WTC11 (cell line): Measurements from ENCODE around the gene GNPDA2.

Experiments used
- ARID4B ChIP-seq: sonication (generic); formaldehyde crosslinking; IDR thresholded peaks from 2 replicates; pipeline ENCODE4 v1.8.0; 2023; ENCODE audit warnings: missing genetic modification reagents, mild to moderate bottlenecking, borderline replicate concordance
- ATF2 ChIP-seq: sonication (generic); formaldehyde crosslinking; IDR thresholded peaks from 2 replicates; pipeline ENCODE4 v1.8.1; 2022; ENCODE audit warnings: low read depth, missing genetic modification reagents, borderline replicate concordance
- ATF3 ChIP-seq: sonication (generic); formaldehyde crosslinking; conservative IDR thresholded peaks from 2 replicates; pipeline ENCODE4 v1.8.1; 2022; ENCODE audit warnings: mild to moderate bottlenecking, missing genetic modification reagents
- CREB1 ChIP-seq: sonication (generic); formaldehyde crosslinking; IDR thresholded peaks from 2 replicates; pipeline ENCODE4 v1.8.0; 2023; ENCODE audit warnings: mild to moderate bottlenecking, missing genetic modification reagents
- CREM ChIP-seq: sonication (generic); formaldehyde crosslinking; IDR thresholded peaks from 2 replicates; pipeline ENCODE4 v1.8.1; 2022; ENCODE audit warnings: mild to moderate bottlenecking, missing genetic modification reagents, moderate library complexity
- CTCF ChIP-seq: fragments of 200-600 bp; IDR thresholded peaks from 2 replicates; pipeline ENCODE4 v1.8.0; 2022; ENCODE audit warnings: antibody characterized with exemption
- E2F4 ChIP-seq: sonication (generic); formaldehyde crosslinking; IDR thresholded peaks from 2 replicates; pipeline ENCODE4 v1.8.1; 2022; ENCODE audit warnings: low read depth, mild to moderate bottlenecking, moderate library complexity, missing genetic modification reagents, borderline replicate concordance
- GABPB1 ChIP-seq: sonication (generic); formaldehyde crosslinking; IDR thresholded peaks from 2 replicates; pipeline ENCODE4 v1.8.1; 2023; ENCODE audit warnings: mild to moderate bottlenecking, missing genetic modification reagents
- HMGXB4 ChIP-seq: sonication (generic); formaldehyde crosslinking; IDR thresholded peaks from 2 replicates; pipeline ENCODE4 v1.8.1; 2023; ENCODE audit warnings: mild to moderate bottlenecking, moderate library complexity, missing genetic modification reagents
- IRF2 ChIP-seq: sonication (generic); formaldehyde crosslinking; IDR thresholded peaks from 2 replicates; pipeline ENCODE4 v1.8.0; 2022; ENCODE audit warnings: low read depth, missing genetic modification reagents, borderline replicate concordance
- MLX ChIP-seq: sonication (generic); formaldehyde crosslinking; IDR thresholded peaks from 2 replicates; pipeline ENCODE4 v1.8.1; 2023; ENCODE audit warnings: mild to moderate bottlenecking, missing genetic modification reagents, moderate library complexity
- RELA ChIP-seq: sonication (generic); formaldehyde crosslinking; IDR thresholded peaks from 2 replicates; pipeline ENCODE4 v1.8.1; 2022; ENCODE audit warnings: missing genetic modification reagents, mild to moderate bottlenecking, borderline replicate concordance
- TP53 ChIP-seq: sonication (generic); formaldehyde crosslinking; IDR thresholded peaks from 2 replicates; pipeline ENCODE4 v1.8.1; 2023; ENCODE audit warnings: mild to moderate bottlenecking, missing genetic modification reagents
- ZNF512 ChIP-seq: sonication (generic); formaldehyde crosslinking; IDR thresholded peaks from 2 replicates; pipeline ENCODE4 v1.8.1; 2022; ENCODE audit warnings: missing genetic modification reagents, borderline replicate concordance

GRCh38 chr4:44679060-44679459, 47.3 kb downstream of the GNPDA2 start:
- TF ChIP-seq CTCF = no peak
- no peak for TF ChIP-seq IRF2
- TF ChIP-seq TP53 = no peak
- TF ChIP-seq ARID4B = no peak
- no peak for TF ChIP-seq MLX (CRISPR knock-in tag)
- TF ChIP-seq CREM (CRISPR knock-in tag) = no peak
- no peak for TF ChIP-seq CREB1 (CRISPR knock-in tag)
- TF ChIP-seq ATF2 (CRISPR knock-in tag) = no peak
- no peak for TF ChIP-seq RELA
- TF ChIP-seq ZNF512 (CRISPR knock-in tag) = no peak
- no peak for TF ChIP-seq HMGXB4 (CRISPR knock-in tag)
- TF ChIP-seq GABPB1 = no peak
- TF ChIP-seq ATF3 (CRISPR knock-in tag) = no peak
- no peak for TF ChIP-seq E2F4 (CRISPR knock-in tag)
